Measurements from ENCODE around the gene KLHL12. TPM values are rescaled to one million over a fixed set of nuclear protein-coding genes. Genes with fewer than 3 reads are reported as not detected.
"Not testable (repeated sequence)": the region's sequence is repeated elsewhere in the genome, so short reads cannot be mapped to it uniquely, and the experiment has no call there.

KLHL12 gene
- total and polyA plus RNA-seq, 2 donors (not counting 1 experiment from before 2014, with no cell fraction given) = 14.6 to 25.5 TPM

GRCh38 chr1:202912476-202912875 lies 14.6 kb downstream of the KLHL12 start:
- not testable (repeated sequence) for H3K4me3 Mint-ChIP-seq
- 69% methylated on average over 4 of the region's 4 CpGs for WGBS (ENCODE audit: insufficient coverage)

GRCh38 chr1:202909494-202909893 lies 17.5 kb downstream of the KLHL12 start:
- no peak overlapping the region for H3K9ac ChIP-seq (ENCODE audit: low read length)
- no peak overlapping the region for H3K4me3 ChIP-seq (ENCODE audit: control extremely low read depth in 1 of 5, extremely low read depth in 1 of 5, insufficient read depth in 1 of 5, low read depth in 2 of 5, low read length in 4 of 5)
- H3K36me3 ChIP-seq (replicated peaks in 1 of 2; ENCODE audit: control extremely low read depth in 1 of 2, control insufficient read depth in 1 of 2, extremely low read depth in 1 of 2, insufficient read depth in 2 of 2, low read length in 1 of 2) = peaks cover 19 to 66% of the 10 kb centered on the region in 2 experiments
- H3K79me2 ChIP-seq (ENCODE audit: control insufficient read depth, insufficient read depth, low read length) = no peaks in the 10 kb centered on the region
- no CpG with 5 or more reads among the region's 1 CpG for WGBS (ENCODE audit: insufficient coverage)
- no peak overlapping the region for H3K27ac ChIP-seq (ENCODE audit: low read length in 2 of 2)
- H3K4me2 ChIP-seq (replicated peaks; ENCODE audit: low read depth, low read length, poor library complexity, severe bottlenecking) = no peak overlapping the region
- H3K27me3 ChIP-seq (replicated peaks in 1 of 4; ENCODE audit: control extremely low read depth in 1 of 4, control insufficient read depth in 3 of 4, insufficient read depth in 4 of 4, low read length in 3 of 4) = no peaks in the 10 kb centered on the region
- no peaks in the 10 kb centered on the region for H4K20me1 ChIP-seq (ENCODE audit: control insufficient read depth, insufficient read depth, low read length, poor library complexity, severe bottlenecking)
- no peak overlapping the region for H3K4me3 Mint-ChIP-seq
- H3K27me3 Mint-ChIP-seq = no peaks in the 10 kb centered on the region
- intact Hi-C loops (cut with micrococcal nuclease) = no loop called here
- H3K4me1 ChIP-seq (ENCODE audit: control insufficient read depth in 2 of 2, insufficient read depth in 2 of 2, low read length in 2 of 2) = no peaks in the 10 kb centered on the region
- no peak overlapping the region for H2AFZ ChIP-seq (ENCODE audit: insufficient read depth, low read depth, low read length, poor library complexity, severe bottlenecking)
- no peak for TF ChIP-seq EZH2 (IDR thresholded peaks at IDR 0.05; ENCODE audit: borderline replicate concordance, insufficient read depth, low read depth, low read length, poor library complexity, severe bottlenecking)
- no peak for TF ChIP-seq CTCF (IDR thresholded peaks at IDR 0.05)
- ChIA-PET POLR2A (no interaction called here), CTCF (no interaction called here)
- no peak for ATAC-seq (ENCODE audit: low read depth)
- no peaks in the 10 kb centered on the region for H3K9me3 ChIP-seq (ENCODE audit: control extremely low read depth in 1 of 3, control insufficient read depth in 2 of 3, insufficient read depth in 1 of 3, low read length in 2 of 3)
- H3K9me3 Mint-ChIP-seq (ENCODE audit: insufficient read depth) = no peaks in the 10 kb centered on the region
- DNase-seq = no peak
- no peaks in the 10 kb centered on the region for H3K4me1 Mint-ChIP-seq
- no peak overlapping the region for H3K27ac Mint-ChIP-seq

More at GRCh38 chr1:202912476-202912875, 14.6 kb downstream of the KLHL12 start:
- H3K4me1 ChIP-seq (ENCODE audit: control insufficient read depth in 2 of 2, insufficient read depth in 2 of 2, low read length in 2 of 2); H4K20me1 ChIP-seq (ENCODE audit: control insufficient read depth, insufficient read depth, low read length, poor library complexity, severe bottlenecking); H3K27ac Mint-ChIP-seq; H3K4me1 Mint-ChIP-seq; CTCF ChIA-PET; DNase-seq; H3K4me3 ChIP-seq (ENCODE audit: control extremely low read depth in 1 of 5, extremely low read depth in 1 of 5, insufficient read depth in 1 of 5, low read depth in 2 of 5, low read length in 4 of 5); H3K79me2 ChIP-seq (ENCODE audit: control insufficient read depth, insufficient read depth, low read length); H3K27me3 Mint-ChIP-seq; H3K9me3 ChIP-seq (ENCODE audit: control extremely low read depth in 1 of 3, control insufficient read depth in 2 of 3, insufficient read depth in 1 of 3, low read length in 2 of 3); H3K9ac ChIP-seq (ENCODE audit: low read length); intact Hi-C loops (cut with micrococcal nuclease); H3K27me3 ChIP-seq (replicated peaks in 1 of 4; ENCODE audit: control extremely low read depth in 1 of 4, control insufficient read depth in 3 of 4, insufficient read depth in 4 of 4, low read length in 3 of 4); H3K9me3 Mint-ChIP-seq (ENCODE audit: insufficient read depth); H2AFZ ChIP-seq (ENCODE audit: insufficient read depth, low read depth, low read length, poor library complexity, severe bottlenecking); ATAC-seq (ENCODE audit: low read depth); H3K27ac ChIP-seq (ENCODE audit: low read length in 2 of 2); H3K4me2 ChIP-seq (replicated peaks; ENCODE audit: low read depth, low read length, poor library complexity, severe bottlenecking); POLR2A ChIA-PET: not testable (repeated sequence)
- peaks cover 22 to 82% of the 10 kb centered on the region in 2 experiments for H3K36me3 ChIP-seq (replicated peaks in 1 of 2; ENCODE audit: control extremely low read depth in 1 of 2, control insufficient read depth in 1 of 2, extremely low read depth in 1 of 2, insufficient read depth in 2 of 2, low read length in 1 of 2)

All from B cell (primary cell).